ENCODE measurements around the gene NVL.

The NVL gene

GRCh38 chr1:224192082-224192788 lies 137.7 kb downstream of the NVL start:
- no peak overlapping the region for H3K9ac ChIP-seq (ENCODE audit: low read depth, low read length)
- H3K4me1 ChIP-seq (ENCODE audit: insufficient read depth, low read length): no peaks in the 10 kb centered on the region
- peaks cover 6% of the 10 kb centered on the region; the same call in 1 of the 2 replicates for H3K36me3 ChIP-seq (ENCODE audit: insufficient read depth, low read length)
- no peaks in the 10 kb centered on the region for H3K9me3 ChIP-seq (ENCODE audit: control insufficient read depth, insufficient read depth, low read length)

DNA sequence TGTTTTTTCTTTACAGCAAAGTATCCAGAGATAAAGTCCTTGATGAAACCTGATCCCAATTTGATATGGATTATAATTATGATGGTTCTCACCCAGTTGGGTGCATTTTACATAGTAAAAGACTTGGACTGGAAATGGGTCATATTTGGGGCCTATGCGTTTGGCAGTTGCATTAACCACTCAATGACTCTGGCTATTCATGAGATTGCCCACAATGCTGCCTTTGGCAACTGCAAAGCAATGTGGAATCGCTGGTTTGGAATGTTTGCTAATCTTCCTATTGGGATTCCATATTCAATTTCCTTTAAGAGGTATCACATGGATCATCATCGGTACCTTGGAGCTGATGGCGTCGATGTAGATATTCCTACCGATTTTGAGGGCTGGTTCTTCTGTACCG lies 140.4 kb downstream of the NVL start:
- Histone ChIP-seq H3K9me3 (ENCODE audit: control insufficient read depth, insufficient read depth, low read length) (no peaks in the 10 kb centered on the region), H3K36me3 (ENCODE audit: insufficient read depth, low read length) (peaks cover 6% of the 10 kb centered on the region; the same call in 1 of the 2 replicates), H3K9ac (ENCODE audit: low read depth, low read length) (no peak overlapping the region), H3K4me1 (ENCODE audit: insufficient read depth, low read length) (no peaks in the 10 kb centered on the region; the same call in 1 of the 2 replicates)

DNA sequence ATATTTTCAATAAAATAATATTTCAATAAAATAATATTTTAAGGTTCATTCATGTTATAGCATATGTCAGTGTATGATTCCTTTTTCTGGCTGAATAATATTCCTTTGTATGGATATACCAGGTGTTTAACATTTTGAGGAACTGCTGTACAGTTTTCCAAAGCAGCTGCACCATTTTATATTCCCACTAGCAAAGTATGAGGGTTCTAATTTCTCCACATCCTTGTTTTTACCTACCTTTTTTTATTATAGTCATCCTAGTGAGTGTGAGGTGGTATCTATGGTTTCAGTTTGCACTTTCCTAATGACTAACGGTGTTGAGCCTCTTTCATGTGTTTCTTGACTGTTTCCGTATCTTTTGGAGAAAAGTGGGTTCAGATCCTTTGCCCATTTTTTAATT lies 141.7 kb downstream of the NVL start:
- Histone ChIP-seq H3K36me3 (ENCODE audit: insufficient read depth, low read length) (peaks cover 4% of the 10 kb centered on the region; the same call in 1 of the 2 replicates), H3K9me3 (ENCODE audit: control insufficient read depth, insufficient read depth, low read length) (no peaks in the 10 kb centered on the region), H3K9ac (ENCODE audit: low read depth, low read length) (no peak overlapping the region), H3K4me1 (ENCODE audit: insufficient read depth, low read length) (no peaks in the 10 kb centered on the region; the same call in 1 of the 2 replicates)

DNA sequence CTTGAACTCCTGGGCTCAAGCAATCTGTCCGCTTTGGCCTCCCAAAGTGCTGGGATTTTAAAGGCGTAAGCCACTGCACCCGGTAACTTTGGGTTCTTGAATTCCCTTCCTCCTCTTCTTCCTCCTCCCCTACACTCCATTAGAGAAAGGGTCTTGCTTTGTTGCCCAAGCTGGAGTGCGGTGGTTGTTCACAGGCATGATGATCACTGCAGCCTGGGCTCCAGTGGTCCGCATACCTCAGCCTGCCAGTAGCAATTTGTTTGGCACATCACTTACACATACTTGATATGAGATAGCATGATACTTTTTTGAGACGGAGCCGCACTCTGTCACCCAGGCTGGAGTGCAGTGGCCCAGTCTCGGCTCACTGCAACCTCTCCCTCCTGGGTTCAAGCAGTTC lies 144.8 kb downstream of the NVL start:
- Histone ChIP-seq H3K9ac (ENCODE audit: low read depth, low read length) (peak overlapping the region; percentile 73; the same call in 1 of the 2 replicates), H3K9me3 (ENCODE audit: control insufficient read depth, insufficient read depth, low read length) (no peaks in the 10 kb centered on the region), H3K4me1 (ENCODE audit: insufficient read depth, low read length) (peaks cover 7% of the 10 kb centered on the region), H3K36me3 (ENCODE audit: insufficient read depth, low read length) (no peaks in the 10 kb centered on the region)

- Histone ChIP-seq H3K9ac (ENCODE audit: low read depth, low read length) (peak overlapping the region; percentile 73), H3K36me3 (ENCODE audit: insufficient read depth, low read length) (no peaks in the 10 kb centered on the region), H3K9me3 (ENCODE audit: control insufficient read depth, insufficient read depth, low read length) (no peaks in the 10 kb centered on the region), H3K4me1 (ENCODE audit: insufficient read depth, low read length) (peaks cover 7% of the 10 kb centered on the region)
These were observed 146.2 kb downstream of the NVL start for GRCh38 chr1:224183591-224184312.

GRCh38 chr1:224182866-224183590 lies 146.9 kb downstream of the NVL start, which contains the start of gene DEGS1:
DEGS1 (plus strand) TSS chr1:224183240; CDS start chr1:224183337, 97 bp downstream.
- Histone ChIP-seq H3K4me1 (ENCODE audit: insufficient read depth, low read length) (peaks cover 7% of the 10 kb centered on the region), H3K36me3 (ENCODE audit: insufficient read depth, low read length) (no peaks in the 10 kb centered on the region), H3K9me3 (ENCODE audit: control insufficient read depth, insufficient read depth, low read length) (no peaks in the 10 kb centered on the region), H3K9ac (ENCODE audit: low read depth, low read length) (peak within 1 kb of the TSS; percentile 73)

- Histone ChIP-seq H3K9me3 (ENCODE audit: control insufficient read depth, insufficient read depth, low read length) (no peaks in the 10 kb centered on the region), H3K9ac (ENCODE audit: low read depth, low read length) (peak overlapping the region; percentile 73; the same call in 1 of the 2 replicates), H3K4me1 (ENCODE audit: insufficient read depth, low read length) (peaks cover 7% of the 10 kb centered on the region), H3K36me3 (ENCODE audit: insufficient read depth, low read length) (no peaks in the 10 kb centered on the region)
These were observed 147.7 kb downstream of the NVL start for GRCh38 chr1:224182057-224182865.

GRCh38 chr1:224181453-224181810 lies 148.5 kb downstream of the NVL start:
- no peak overlapping the region for H3K9ac ChIP-seq (ENCODE audit: low read depth, low read length)
- H3K9me3 ChIP-seq (ENCODE audit: control insufficient read depth, insufficient read depth, low read length): no peaks in the 10 kb centered on the region
- peaks cover 7% of the 10 kb centered on the region for H3K4me1 ChIP-seq (ENCODE audit: insufficient read depth, low read length)
- H3K36me3 ChIP-seq (ENCODE audit: insufficient read depth, low read length): no peaks in the 10 kb centered on the region

DNA sequence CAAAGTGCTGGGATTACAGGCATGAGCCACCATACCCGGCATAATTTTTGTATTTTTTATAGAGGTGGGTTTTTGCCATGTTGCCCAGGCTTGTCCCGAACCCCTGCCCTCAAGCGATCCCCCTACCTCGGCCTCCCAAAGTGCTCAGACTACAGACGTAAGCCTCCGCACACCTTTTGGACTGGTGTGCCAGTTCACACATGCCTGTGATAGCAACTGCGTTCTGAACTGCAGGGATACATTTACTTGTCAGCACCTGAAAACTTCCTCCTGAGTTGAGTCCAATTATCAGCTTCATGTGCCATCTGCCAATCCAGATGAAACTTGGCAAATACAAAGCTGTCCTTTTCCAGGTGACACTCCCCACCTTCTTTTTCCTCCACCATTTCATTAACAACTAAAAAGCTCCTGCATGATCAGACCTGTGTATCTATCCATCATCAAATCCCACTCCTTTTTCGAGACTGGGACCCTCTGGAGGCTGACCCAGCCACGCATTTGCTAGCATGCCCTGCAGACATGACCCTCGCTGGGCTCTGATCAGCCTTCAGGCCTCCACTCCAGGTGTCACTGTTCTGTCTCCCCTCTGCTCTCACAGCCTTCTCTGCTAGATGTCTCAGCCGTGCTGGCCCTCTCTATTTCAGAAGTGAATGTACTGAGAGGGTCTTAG lies 149.1 kb downstream of the NVL start:
- Histone ChIP-seq H3K36me3 (ENCODE audit: insufficient read depth, low read length) (no peaks in the 10 kb centered on the region), H3K9me3 (ENCODE audit: control insufficient read depth, insufficient read depth, low read length) (no peaks in the 10 kb centered on the region), H3K9ac (ENCODE audit: low read depth, low read length) (no peak overlapping the region), H3K4me1 (ENCODE audit: insufficient read depth, low read length) (peaks cover 7% of the 10 kb centered on the region)

DNA sequence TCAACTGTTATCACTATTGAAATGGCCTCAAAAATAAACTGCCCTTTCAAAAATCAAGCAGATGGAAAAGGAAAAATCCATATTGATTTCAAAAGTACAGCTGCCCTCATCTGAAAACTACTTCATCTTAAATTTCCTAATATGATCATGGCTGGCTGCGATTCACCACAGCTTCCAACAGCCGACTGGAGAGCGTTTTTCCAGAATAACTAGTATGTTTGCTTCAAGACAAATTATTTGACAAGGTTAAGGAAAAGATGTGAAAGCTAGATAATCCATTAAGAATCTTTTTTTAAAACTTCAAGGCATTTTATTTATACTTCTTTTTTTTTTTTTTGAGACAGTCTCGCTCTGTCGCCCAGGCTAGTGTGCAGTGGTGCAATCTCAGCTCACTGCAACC lies 151.1 kb downstream of the NVL start:
- Histone ChIP-seq H3K36me3 (ENCODE audit: insufficient read depth, low read length) (no peaks in the 10 kb centered on the region), H3K9ac (ENCODE audit: low read depth, low read length) (no peak overlapping the region), H3K4me1 (ENCODE audit: insufficient read depth, low read length) (peaks cover 7% of the 10 kb centered on the region; the same call in 1 of the 2 replicates), H3K9me3 (ENCODE audit: control insufficient read depth, insufficient read depth, low read length) (no peaks in the 10 kb centered on the region)

- Histone ChIP-seq H3K9me3 (ENCODE audit: control insufficient read depth, insufficient read depth, low read length) (no peaks in the 10 kb centered on the region), H3K9ac (ENCODE audit: low read depth, low read length) (no peak overlapping the region), H3K36me3 (ENCODE audit: insufficient read depth, low read length) (no peaks in the 10 kb centered on the region), H3K4me1 (ENCODE audit: insufficient read depth, low read length) (peaks cover 7% of the 10 kb centered on the region; the same call in 1 of the 2 replicates)
These were observed 152.5 kb downstream of the NVL start for GRCh38 chr1:224177356-224177999.

All from ES-I3 (cell line).